GM19438 (cell line): Measurements from ENCODE around the gene TIGD3.

ENCODE experiments used
- ATAC-seq: cut with Tn5 transposase; IDR thresholded peaks from one replicate; pipeline ENCODE4 v1.9.1; 2021; ENCODE audit warnings: low read depth; ENCODE audit not compliant: unreplicated experiment

TIGD3 gene

GRCh38 chr11:65363770-65364169 is 9.2 kb downstream of the TIGD3 start:
- ATAC-seq, result no peak

- ATAC-seq, result no peak
Measured at GRCh38 chr11:65366340-65366773, 11.8 kb downstream of the TIGD3 start.

GRCh38 chr11:65370659-65371049 is 16.1 kb downstream of the TIGD3 start:
- ATAC-seq, result no peak

- ATAC-seq, result no peak
Measured at GRCh38 chr11:65373839-65374580, 19.5 kb downstream of the TIGD3 start.

GRCh38 chr11:65375012-65375411 is 20.5 kb downstream of the TIGD3 start:
- ATAC-seq, result no peak

GRCh38 chr11:65376138-65376713 is 21.7 kb downstream of the TIGD3 start:
- ATAC-seq, result no peak

GRCh38 chr11:65377036-65377435 is 22.5 kb downstream of the TIGD3 start:
- ATAC-seq, result no peak

GRCh38 chr11:65377777-65378176 is 23.2 kb downstream of the TIGD3 start:
- no peak for ATAC-seq

GRCh38 chr11:65378208-65378927 is 23.8 kb downstream of the TIGD3 start:
- no peak for ATAC-seq

GRCh38 chr11:65378928-65379638 is 24.5 kb downstream of the TIGD3 start:
- no peak for ATAC-seq

GRCh38 chr11:65379698-65380459 is 25.3 kb downstream of the TIGD3 start:
- ATAC-seq, result no peak

GRCh38 chr11:65380460-65381119 is 26.0 kb downstream of the TIGD3 start:
- ATAC-seq, result no peak

- no peak for ATAC-seq
Measured at GRCh38 chr11:65381716-65382032, 27.1 kb downstream of the TIGD3 start.

GRCh38 chr11:65382033-65382803 is 27.7 kb downstream of the TIGD3 start, which contains the start of gene SLC25A45:
Gene SLC25A45, minus strand, starts transcription at chr11:65382646. Its CDS starts 695 bp downstream, at chr11:65381951.
- peak; percentile 55 for ATAC-seq

- ATAC-seq, result no peak
Measured at GRCh38 chr11:65382804-65383368, 28.3 kb downstream of the TIGD3 start.

- no peak for ATAC-seq
Measured at GRCh38 chr11:65383778-65384177, 29.2 kb downstream of the TIGD3 start.

- ATAC-seq, result no peak
Measured at GRCh38 chr11:65384301-65384889, 29.8 kb downstream of the TIGD3 start.
